GM15510 (cell line): Measurements from ENCODE around the gene TMTC4.
A peak's percentile ranks its signal among the peaks of the same experiment; 100 is the strongest.

ENCODE experiments used
- POLR2A ChIP-seq: IDR thresholded peaks from 3 replicates; pipeline ENCODE4 v1.6.1; 2011; ENCODE audit warnings: borderline replicate concordance; ENCODE audit not compliant: insufficient read length; ENCODE audit errors: extremely low read depth

The TMTC4 gene, protein sequence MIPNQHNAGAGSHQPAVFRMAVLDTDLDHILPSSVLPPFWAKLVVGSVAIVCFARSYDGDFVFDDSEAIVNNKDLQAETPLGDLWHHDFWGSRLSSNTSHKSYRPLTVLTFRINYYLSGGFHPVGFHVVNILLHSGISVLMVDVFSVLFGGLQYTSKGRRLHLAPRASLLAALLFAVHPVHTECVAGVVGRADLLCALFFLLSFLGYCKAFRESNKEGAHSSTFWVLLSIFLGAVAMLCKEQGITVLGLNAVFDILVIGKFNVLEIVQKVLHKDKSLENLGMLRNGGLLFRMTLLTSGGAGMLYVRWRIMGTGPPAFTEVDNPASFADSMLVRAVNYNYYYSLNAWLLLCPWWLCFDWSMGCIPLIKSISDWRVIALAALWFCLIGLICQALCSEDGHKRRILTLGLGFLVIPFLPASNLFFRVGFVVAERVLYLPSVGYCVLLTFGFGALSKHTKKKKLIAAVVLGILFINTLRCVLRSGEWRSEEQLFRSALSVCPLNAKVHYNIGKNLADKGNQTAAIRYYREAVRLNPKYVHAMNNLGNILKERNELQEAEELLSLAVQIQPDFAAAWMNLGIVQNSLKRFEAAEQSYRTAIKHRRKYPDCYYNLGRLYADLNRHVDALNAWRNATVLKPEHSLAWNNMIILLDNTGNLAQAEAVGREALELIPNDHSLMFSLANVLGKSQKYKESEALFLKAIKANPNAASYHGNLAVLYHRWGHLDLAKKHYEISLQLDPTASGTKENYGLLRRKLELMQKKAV

DNA sequence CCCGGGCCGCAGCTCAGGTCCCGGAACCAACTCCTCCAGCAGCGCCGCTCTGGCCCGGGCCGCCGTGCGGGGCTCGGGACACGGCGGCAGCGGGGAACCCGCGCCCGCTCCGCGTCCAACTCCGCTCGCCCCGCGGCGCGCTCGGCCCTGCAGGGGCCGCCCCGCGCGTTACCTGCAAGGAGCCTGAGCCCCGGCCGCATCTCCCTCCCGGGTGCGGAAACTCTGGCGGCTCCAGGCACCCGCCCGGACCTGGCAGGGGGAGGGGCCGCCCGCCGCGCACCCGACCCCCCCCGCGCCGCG, at the start of gene TMTC4:
Gene TMTC4, minus strand, starts transcription at position 224 of the 300 bp plus-strand sequence. CDS start 4,433 bp downstream, outside the sequence.
- no peak for TF ChIP-seq POLR2A

DNA sequence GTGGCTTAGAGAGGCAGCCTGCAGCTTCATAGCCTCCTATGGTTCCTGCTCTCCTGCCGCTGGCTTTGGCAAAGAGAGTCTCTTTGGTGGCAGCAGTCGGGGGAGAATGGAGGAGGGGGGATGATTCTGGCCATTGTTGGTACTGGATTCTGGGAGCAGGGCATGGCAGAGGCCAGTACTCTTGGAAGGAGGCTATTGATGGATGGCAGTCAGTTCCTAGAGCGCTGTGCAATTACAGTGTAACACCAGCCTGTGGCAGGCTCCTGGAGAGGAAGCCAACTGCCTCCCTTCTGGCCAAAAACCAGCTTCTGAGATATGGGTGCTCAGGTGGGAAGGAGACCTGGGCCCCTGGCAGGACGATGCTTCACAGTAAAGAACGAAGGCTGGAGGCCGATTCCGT, 47.9 kb upstream of the TMTC4 start:
- TF ChIP-seq POLR2A, result no peak

DNA sequence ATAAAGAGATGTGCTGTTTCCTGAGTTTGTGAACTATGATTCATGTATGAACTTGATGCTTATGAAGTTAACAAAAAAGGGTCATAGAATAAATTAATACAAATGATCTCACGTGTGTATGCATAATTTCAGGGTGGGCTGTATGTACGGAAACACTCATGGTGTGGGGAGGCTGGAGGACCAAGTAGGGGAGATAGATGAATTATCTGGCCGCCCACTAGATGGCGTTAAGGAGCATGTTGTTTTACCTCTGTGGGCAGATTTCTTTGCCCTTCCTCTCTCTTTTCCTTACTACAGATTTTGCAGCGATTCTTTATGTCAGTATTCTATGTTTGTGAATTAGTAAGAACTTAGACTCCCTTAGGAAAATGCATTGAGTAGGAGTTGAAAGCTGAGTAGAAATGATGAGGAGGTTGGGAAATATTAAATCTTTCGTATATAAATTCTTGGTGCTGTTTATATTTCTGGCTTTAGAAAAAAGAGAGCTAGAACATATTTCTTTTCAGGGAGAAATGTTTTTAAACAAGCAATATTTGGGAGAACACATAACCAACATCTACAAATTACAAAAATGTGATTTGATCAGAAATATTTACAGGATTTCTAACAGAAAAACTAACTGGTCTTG, 47.4 kb upstream of the TMTC4 start:
- no peak for TF ChIP-seq POLR2A

DNA sequence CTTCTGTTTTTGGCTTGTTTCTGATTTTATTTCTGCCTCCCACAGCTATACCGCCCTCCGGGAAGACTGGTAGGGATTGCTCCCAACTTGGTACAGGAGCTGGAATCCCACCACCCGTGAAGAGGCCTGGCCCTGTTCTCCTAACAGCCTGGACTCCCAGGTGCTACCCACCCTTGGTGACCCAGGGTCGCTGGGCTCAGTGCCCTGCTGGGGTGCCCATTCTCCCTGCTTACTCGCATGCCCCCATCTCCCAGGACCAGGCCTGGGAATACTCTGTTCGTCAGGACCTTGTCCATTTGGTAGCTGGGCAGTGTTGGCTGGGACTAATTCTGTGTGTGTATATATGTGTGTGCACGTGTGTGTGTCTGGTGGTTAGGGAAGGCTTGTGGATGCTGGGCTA, 41.0 kb upstream of the TMTC4 start:
- no peak for TF ChIP-seq POLR2A

DNA sequence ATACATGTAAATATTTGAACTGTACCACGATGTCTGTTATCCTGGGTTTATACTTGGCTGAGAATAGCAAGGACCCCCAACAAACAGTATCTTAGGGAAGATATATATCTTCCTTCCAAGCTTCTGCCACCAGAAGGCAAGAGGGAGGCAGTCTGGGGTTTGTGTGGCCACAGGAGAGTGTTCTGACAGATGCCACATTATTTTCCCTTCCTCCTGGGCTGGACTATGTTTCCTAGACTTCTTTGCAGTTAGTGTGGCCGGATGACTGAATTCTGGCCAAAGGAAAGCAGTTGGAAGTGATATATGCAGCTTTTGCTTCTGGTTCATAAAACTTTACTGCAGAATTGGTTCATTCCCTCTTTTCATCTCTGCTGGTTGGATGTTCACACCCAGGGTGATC, 39.9 kb upstream of the TMTC4 start:
- TF ChIP-seq POLR2A, result no peak

DNA sequence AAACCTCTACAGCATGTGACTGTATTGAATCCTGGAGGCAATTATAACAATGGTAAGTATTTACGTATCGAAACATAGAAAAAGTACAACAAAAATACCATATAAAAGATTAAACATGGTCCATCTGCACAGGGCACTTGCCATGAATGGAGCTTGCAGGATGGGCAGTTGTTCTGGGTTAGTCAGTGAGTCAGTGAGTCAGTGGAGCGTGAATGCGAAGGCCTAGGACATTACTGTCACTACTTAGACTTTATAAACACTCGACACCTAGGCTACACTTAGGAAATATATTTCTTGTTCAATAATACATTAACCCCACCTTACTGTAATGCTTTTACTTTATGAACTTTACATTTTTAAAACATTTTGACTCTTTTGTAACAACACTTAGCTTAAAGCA, 35.6 kb upstream of the TMTC4 start:
- no peak for TF ChIP-seq POLR2A

DNA sequence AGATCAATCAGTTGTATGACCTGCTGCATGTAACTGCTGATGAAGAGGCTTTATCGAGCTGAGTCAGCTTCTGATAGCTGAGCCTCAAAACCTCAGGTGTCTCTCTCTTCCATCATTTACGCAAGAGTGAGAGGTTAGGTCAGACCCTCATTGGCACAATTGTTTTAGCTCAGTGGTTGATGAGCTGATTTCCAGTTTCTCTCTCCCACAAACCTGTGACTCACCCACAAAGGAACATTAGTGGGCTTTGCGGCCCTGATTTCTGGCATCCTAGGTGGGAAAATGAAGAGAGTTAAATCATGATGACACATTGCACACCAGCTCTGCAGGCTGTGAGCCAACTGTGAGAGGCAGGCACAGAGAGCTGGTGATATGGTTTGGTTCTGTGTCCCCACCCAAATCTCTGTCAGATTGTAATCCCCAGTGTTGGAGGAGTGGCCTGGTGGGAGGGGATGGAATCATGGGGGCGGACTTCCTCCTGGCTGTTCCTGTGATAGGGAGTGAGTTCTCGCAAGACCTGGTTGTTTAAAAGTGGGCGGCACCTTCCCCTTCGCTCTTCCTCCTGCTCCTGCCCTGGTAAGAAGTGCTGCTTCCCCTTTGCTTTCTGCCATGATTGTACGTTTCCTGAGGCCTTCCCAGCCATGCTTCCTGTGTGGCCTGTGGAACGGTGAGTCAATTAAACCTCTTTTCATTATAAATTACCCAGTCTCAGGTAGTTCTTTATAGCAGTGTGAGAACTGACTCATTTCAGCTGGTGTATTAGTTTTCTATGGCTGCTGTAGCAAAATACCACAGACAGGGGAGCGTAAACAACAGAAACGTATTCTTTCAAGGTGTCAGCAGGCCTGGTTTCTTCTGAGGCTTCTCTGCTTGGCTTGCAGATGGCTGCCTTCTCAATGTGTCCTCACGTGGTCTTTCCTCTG, 33.5 kb upstream of the TMTC4 start:
- no peak for TF ChIP-seq POLR2A

DNA sequence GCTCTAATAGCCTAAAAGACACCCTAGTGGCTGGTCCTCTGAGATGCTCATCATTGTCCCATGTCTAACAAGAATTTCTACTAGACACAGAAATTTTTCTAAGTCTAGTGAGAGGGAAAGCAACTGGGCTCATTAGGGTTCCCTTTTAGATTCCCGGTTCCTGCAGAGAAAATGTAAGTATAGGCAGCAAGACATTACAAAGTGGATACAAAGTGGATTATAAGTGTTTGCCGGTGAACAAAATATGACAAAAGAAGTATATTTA, 20.8 kb upstream of the TMTC4 start:
- no peak for TF ChIP-seq POLR2A

DNA sequence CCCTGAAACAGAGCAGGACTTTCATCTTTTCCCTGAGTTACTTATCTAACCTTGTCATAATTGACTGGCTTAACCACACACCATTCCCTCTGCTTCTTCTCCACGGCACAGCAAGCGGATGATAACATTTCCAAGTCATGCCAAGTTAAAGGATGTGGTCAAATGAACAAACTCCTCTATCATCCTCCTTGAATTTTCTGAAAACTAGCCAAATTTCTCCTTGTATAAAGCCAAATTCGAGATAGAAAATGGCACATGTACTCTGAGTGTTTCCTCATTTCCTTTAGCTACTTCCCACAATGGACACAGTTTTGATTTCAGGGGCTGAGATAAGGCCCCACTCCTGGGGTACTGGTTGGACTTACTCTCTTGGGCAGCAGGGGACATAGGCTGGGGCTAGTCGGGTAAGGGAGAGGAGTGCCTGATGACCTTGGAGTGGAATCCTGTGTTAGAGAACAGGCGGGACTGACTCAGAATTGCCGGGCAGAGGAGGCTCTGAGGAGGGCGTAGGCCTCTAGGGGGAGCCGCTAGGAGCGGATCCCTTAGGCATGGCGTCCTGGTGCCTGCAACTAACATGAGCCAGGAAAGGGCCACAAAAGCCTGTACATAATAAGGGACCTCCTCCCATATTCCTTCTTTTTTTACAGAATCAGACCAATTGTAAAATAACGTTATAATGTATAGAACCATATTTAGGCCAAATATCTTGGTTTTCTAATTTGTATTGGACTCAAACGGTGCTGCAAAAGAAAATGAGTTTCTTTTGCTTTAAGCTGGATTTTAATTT, 20.3 kb upstream of the TMTC4 start:
- no peak for TF ChIP-seq POLR2A

DNA sequence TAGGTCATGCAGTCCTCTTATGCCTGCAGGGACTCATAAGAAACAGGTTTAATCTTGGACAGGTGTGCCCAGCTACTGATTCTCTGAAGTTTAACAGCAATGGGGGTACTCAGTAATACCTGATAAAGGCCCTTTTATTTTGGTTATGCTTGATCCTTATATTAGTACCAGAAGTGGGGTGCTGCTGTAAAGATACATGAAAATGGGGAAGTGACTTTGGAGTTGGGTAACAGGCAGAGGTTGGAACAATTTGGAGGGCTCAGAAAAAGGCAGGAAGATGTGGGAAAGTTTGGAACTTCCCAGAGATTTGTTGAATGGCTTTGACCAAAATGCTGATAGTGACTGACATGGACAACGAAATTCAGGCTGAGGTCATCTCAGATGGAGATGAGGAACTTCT, 14.6 kb upstream of the TMTC4 start:
- TF ChIP-seq POLR2A, result no peak

DNA sequence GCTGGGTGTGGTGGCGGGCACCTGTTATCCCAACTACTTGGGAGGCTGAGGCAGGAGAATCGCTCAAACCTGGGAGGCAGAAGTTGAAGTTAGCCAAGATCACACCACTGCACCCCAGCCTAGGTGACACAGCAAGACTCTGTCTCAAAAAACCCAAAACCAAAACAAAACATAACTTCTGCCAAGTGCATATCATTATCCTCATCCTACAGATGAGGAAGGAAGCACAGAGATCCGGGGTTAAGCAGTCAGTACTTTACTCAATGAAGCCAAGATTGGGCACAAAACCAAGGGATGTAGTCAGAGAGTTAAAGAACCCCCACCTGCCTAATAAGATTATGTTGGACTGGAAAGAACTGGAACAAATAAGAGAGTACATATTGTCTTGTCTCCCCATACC, 5.5 kb upstream of the TMTC4 start:
- no peak for TF ChIP-seq POLR2A

DNA sequence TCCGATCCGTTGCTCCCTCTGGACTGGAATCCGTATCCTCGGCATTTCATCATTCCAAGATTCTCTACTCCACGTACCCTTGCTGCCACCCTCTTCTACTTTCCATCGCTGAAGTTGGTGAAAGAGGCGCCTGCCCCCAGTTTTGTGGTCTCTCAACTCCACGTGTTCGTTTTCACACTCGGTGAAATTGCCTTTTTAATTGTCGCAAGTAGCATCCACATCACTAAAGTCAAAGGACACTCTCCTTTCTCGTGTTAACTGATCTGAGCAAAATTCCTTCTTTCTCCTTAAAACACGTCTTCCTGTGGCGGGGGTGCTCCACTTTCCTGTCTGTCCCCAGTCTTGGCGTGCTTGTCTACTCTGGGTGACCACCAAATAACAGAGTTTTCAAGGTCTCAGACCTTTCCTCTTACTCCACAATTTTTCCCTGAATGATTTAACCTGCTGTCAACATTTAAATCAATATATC, 1.1 kb upstream of the TMTC4 start:
- no peak for TF ChIP-seq POLR2A

DNA sequence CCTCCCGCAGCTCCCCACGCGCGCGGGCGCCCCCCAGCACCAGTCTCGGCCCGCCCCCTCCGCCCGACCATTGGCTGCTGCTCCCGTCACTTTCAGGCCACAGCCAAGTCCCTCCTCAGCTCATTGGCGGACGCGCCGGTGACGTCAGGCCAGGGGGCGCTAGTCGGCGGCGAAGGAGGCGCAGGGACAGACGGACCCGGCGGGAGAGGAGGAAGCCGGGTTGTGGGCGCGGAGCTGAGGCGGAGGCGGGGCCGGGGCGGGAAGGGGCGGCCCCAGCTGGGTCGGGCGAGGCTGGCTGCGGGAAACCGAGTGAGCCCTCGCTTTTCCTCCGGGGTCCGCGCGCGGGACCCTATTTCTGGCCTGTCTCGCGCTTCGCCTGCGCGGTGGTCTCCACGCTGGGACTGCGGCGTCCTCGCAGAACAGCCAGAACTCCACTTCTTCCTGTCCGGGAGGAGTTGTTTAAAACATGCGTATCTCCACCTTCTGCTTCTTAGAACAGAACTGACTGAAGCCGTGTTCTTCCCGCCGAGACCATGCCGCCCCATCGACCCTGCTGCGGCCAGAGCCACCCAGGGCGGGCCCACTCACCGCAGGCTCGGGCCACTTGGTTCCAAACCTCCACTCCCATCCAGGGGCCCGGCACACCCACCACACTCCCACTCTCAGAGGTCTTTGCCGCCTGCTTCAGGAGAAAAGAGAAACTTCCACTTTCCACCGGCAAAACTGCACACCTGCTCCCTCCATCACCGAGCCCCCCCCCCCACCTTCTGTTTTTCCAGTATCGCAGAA, 471 bp upstream of the TMTC4 start:
- peak; percentile 61 for TF ChIP-seq POLR2A

DNA sequence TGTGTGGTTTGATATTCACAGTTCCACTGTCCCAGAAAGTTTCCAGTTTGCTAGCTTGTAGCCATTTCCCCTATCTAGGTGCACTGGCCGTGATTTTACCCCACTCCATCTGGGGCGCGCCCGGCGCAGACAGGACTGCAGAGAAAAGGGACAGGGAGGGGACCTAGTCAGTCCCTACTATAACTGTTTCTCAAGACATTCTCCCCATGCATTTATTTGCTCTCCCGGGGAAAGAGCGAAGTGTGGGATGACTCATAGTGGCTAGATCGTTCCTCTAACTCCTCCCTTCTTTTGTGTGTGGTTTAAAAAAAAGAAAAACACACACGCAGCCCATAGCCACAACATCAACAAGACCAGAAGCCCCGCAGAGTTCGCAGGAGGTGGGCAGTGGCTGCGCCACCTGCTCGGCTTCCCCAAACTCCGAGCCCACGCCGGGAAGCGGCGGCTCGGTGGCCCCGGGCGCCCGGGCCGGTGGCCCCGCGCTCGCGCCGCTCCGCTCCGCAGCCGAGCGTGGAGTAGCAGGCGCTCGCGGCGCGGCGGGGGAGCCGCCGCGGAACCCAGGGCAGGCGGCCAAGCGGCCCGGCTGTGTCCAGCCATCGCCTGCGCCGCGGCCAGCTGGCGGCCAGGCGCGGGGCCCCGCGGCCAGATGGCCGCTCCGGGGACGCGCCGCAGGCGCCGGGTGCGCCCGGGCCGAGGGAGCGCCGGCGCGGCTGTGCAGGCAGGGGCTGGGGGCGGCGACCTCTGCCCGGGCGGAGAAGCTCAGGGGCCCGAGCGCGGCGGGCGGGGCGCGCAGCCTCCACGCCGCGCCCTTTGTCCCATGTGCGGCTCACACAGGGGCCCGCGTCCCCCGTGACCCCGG, 653 bp downstream of the TMTC4 start:
- no peak for TF ChIP-seq POLR2A
